ENCODE data around the gene ACKR3.

ACKR3 gene

GRCh38 chr2:236536727-236537398 is 32.8 kb upstream of the ACKR3 start:
- in situ Hi-C loops (cut with MboI; ENCODE audit: low pct_unique_long_range_greater_than_20kb, low sequenced_read_pairs, unreplicated experiment): no loop called here
- DNase-seq (ENCODE audit: low spot score): no peak
- no peak for TF ChIP-seq CTCF (IDR thresholded peaks at IDR 0.05; ENCODE audit: extremely low read depth, insufficient read depth, missing control alignments)

GRCh38 chr2:236538242-236538641 is 31.4 kb upstream of the ACKR3 start:
- in situ Hi-C loops (cut with MboI; ENCODE audit: low pct_unique_long_range_greater_than_20kb, low sequenced_read_pairs, unreplicated experiment): no loop called here
- TF ChIP-seq CTCF (IDR thresholded peaks at IDR 0.05; ENCODE audit: extremely low read depth, insufficient read depth, missing control alignments): no peak
- DNase-seq (ENCODE audit: low spot score): peak; percentile 21

DNA sequence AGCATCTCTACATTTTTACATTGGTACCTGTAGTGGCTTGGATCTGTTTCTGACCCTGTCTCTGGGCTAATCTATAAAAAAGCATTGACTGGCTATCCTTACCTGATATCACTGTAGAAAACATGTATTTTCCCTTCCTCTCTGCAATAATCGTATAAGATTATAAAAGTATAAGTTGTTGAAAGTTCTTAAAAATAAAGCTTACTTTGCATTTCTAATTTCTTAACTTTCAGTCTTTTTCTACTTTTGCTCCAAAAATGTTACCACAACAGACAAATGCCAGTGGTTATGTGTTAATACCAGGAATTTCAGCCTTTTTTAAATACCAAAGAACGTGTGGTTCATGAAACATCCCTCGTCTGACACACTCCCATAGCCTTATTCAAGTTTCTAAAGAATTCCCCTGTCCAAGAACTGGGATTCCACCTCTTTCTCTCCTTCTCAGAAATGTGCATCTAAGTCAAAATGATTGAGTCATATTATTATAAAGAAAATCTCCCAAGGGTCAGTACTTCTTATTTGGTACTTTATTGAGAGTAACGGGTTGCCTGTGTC is 28.5 kb upstream of the ACKR3 start:
- in situ Hi-C loops (cut with MboI; ENCODE audit: low pct_unique_long_range_greater_than_20kb, low sequenced_read_pairs, unreplicated experiment): no loop called here
- no peak for DNase-seq (ENCODE audit: low spot score)
- TF ChIP-seq CTCF (IDR thresholded peaks at IDR 0.05; ENCODE audit: extremely low read depth, insufficient read depth, missing control alignments): no peak

- no peak for TF ChIP-seq CTCF (IDR thresholded peaks at IDR 0.05; ENCODE audit: extremely low read depth, insufficient read depth, missing control alignments)
- no peak for DNase-seq (ENCODE audit: low spot score)
- in situ Hi-C loops (cut with MboI; ENCODE audit: low pct_unique_long_range_greater_than_20kb, low sequenced_read_pairs, unreplicated experiment): no loop called here
These were observed 25.3 kb upstream of the ACKR3 start for GRCh38 chr2:236544362-236544761.

DNA sequence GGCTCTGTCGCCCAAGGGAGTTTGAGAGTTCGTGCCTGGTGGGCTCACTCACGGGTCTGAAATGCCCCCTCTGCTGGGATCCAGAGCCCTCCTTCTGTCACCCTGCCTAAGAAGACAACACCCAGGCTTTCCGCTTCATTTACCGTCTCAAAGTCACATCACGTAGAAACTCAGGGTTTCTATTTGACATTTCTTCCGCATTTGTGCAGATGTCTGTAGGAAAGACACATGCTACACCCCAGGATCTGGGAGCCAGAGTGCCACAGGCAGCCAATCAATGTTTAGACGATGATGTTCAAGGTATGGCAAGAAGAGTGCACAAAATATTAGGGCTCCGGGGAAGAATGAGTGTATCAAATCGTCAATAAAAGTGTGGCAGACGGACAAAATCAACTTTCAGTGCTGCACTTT is 24.4 kb upstream of the ACKR3 start:
- no peak for TF ChIP-seq CTCF (IDR thresholded peaks at IDR 0.05; ENCODE audit: extremely low read depth, insufficient read depth, missing control alignments)
- peak; percentile 58 for DNase-seq (ENCODE audit: low spot score)
- in situ Hi-C loops (cut with MboI; ENCODE audit: low pct_unique_long_range_greater_than_20kb, low sequenced_read_pairs, unreplicated experiment): no loop called here

DNA sequence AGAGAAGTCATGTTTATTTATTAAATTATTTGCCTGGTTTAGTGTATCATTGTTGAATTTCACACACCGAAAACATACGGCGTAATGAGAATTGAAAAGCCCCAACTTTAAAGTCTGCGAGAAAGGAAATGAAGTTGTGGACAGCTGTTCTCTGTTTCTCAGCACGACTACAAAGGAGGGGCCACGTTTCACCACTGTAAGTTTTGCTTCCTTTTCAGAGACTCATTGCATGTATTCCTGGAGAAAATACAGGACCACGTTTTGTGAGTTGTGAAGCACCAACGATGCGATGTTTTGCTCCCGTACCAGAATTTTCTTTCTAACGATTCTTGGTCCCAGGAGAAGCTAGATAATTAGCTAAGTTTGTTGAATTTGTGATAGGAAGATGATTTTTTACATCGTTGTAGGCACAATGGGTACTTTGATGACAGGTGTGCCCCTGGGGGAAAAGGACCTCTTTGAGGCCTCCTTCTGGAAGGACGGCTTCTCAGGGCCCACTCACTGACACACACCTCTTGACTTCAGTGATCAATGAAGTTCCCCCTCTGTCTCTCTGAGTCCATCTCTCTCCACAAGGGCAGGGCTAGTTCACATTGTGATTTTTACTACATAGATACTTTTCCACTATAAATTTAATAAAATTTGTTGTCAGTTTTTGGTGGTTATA is 23.7 kb upstream of the ACKR3 start:
- in situ Hi-C loops (cut with MboI; ENCODE audit: low pct_unique_long_range_greater_than_20kb, low sequenced_read_pairs, unreplicated experiment): no loop called here
- peak; percentile 67 for DNase-seq (ENCODE audit: low spot score)
- no peak for TF ChIP-seq CTCF (IDR thresholded peaks at IDR 0.05; ENCODE audit: extremely low read depth, insufficient read depth, missing control alignments)

Data from GM13977 (cell line).